Measurements from ENCODE around the gene FAM20C. TPM values are rescaled to one million over a fixed set of nuclear protein-coding genes. Genes with fewer than 3 reads are reported as not detected.

FAM20C gene
- total RNA-seq, 1 donor from 2014 or later: 22.1 TPM

- H3K4me1 ChIP-seq: no peaks in the 10 kb centered on the region
- no peak overlapping the region for H3K27ac ChIP-seq
- TF ChIP-seq POLR2AphosphoS5 (IDR thresholded peaks at IDR 0.05; ENCODE audit: insufficient read depth in 1 of 2, low read depth in 1 of 2) (no peak), CTCF (IDR thresholded peaks at IDR 0.05) (no peak), POLR2A (IDR thresholded peaks at IDR 0.05) (no peak)
- H3K4me3 ChIP-seq: no peak overlapping the region
- H3K27me3 ChIP-seq: no peaks in the 10 kb centered on the region
- H3K36me3 ChIP-seq: peaks cover 0 to 25% of the 10 kb centered on the region in 2 donors
- intact Hi-C loops (cut with DNase I): no loop called here
- H3K9me3 ChIP-seq: no peaks in the 10 kb centered on the region
- DNase-seq (ENCODE audit: extremely low spot score in 2 of 2): no peak
Measured at GRCh38 chr7:258476-259190, 66.3 kb downstream of the FAM20C start.

DNA sequence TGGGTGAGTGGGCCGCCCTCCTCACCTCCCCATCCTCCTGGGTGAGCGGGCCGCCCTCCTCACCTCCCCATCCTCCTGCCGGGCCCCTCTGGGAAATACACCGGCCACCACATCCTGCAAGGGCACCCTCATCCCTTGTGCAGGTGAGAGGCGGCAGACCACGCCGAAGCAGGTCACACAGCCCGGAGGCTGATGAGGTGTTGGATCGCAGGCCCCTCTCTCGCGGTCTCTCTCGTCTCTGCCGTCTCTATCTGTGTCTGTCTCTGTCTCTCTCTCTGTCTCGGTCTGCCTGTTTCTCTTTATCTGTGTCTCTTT lies 66.8 kb downstream of the FAM20C start:
- Histone ChIP-seq H3K36me3 (peaks cover 0 to 25% of the 10 kb centered on the region in 2 donors), H3K27me3 (no peaks in the 10 kb centered on the region), H3K27ac (no peak overlapping the region), H3K4me1 (no peaks in the 10 kb centered on the region), H3K4me3 (no peak overlapping the region), H3K9me3 (no peaks in the 10 kb centered on the region)
- TF ChIP-seq POLR2AphosphoS5 (IDR thresholded peaks at IDR 0.05; ENCODE audit: insufficient read depth in 1 of 2, low read depth in 1 of 2): no peak
- TF ChIP-seq CTCF (IDR thresholded peaks at IDR 0.05): no peak
- no peak for TF ChIP-seq POLR2A (IDR thresholded peaks at IDR 0.05)
- no peak for DNase-seq (ENCODE audit: extremely low spot score in 2 of 2)
- intact Hi-C loops (cut with DNase I): no loop called here

DNA sequence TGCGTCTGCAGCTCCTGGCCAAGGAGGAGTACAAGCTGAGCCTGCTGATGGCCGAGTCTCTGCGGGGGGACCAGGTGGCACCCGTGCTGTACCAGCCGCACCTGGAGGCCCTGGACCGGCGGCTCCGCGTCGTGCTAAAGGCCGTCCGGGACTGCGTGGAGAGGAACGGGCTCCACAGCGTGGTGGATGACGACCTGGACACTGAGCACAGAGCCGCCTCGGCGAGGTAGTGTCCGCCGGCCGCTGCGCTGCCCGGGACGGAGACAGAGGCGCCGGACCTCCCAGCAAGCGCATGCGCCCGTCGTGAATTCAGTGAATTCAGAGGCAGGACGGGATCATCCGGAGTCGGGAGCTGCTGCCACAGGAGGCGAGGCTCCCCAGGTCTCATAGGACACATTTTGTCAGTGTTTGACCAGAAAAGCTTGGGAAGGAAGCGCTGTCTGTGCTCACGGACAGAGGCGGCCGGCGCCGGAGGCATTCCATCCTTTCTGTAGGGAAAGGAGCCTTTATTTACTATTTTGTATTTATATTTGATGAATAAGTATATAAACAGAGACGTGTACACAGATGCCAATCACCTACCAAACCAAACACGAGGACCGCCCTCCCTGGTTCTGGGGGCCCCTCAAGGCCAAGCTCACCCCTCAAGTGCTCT lies 67.5 kb downstream of the FAM20C start:
- H3K36me3 ChIP-seq: peaks cover 0 to 25% of the 10 kb centered on the region in 2 donors
- H3K9me3 ChIP-seq: no peaks in the 10 kb centered on the region
- intact Hi-C loops (cut with DNase I): no loop called here
- no peak for DNase-seq (ENCODE audit: extremely low spot score in 2 of 2)
- H3K4me3 ChIP-seq: no peak overlapping the region
- TF ChIP-seq POLR2A (IDR thresholded peaks at IDR 0.05): no peak
- peak in 1 of 3 experiments; percentile 7 for TF ChIP-seq CTCF (IDR thresholded peaks at IDR 0.05)
- H3K27me3 ChIP-seq: no peaks in the 10 kb centered on the region
- H3K27ac ChIP-seq: no peak overlapping the region
- H3K4me1 ChIP-seq: no peaks in the 10 kb centered on the region

GRCh38 chr7:260441-261281 lies 68.3 kb downstream of the FAM20C start:
- DNase-seq (ENCODE audit: extremely low spot score in 2 of 2): no peak
- H3K4me3 ChIP-seq: no peak overlapping the region
- intact Hi-C loops (cut with DNase I): no loop called here
- H3K36me3 ChIP-seq: peaks cover 0 to 25% of the 10 kb centered on the region in 2 donors
- H3K27me3 ChIP-seq: no peaks in the 10 kb centered on the region
- no peak overlapping the region for H3K27ac ChIP-seq
- no peaks in the 10 kb centered on the region for H3K9me3 ChIP-seq
- H3K4me1 ChIP-seq: no peaks in the 10 kb centered on the region
- TF ChIP-seq POLR2A (IDR thresholded peaks at IDR 0.05) (no peak), POLR2AphosphoS5 (IDR thresholded peaks at IDR 0.05; ENCODE audit: insufficient read depth in 1 of 2, low read depth in 1 of 2) (no peak), CTCF (IDR thresholded peaks at IDR 0.05) (no peak)
